Measurements from ENCODE around the gene AUTS2. TPM values are rescaled to one million over a fixed set of nuclear protein-coding genes. Genes with fewer than 3 reads are reported as not detected.

AUTS2 gene
- total and polyA plus RNA-seq, 4 donors, result 4.9 to 24.4 (median 7.0) TPM

- H3K4me1 ChIP-seq (ENCODE audit: control insufficient read depth in 4 of 4, insufficient read depth in 4 of 4, low read length in 3 of 4), result peaks cover 0 to 40% (median 16%) of the 10 kb centered on the region in 4 donors
- no peaks in the 10 kb centered on the region for H3K27me3 ChIP-seq (ENCODE audit: control insufficient read depth in 4 of 4, insufficient read depth in 4 of 4, low read length in 3 of 4)
- no peak overlapping the region for H3K27ac ChIP-seq (ENCODE audit: low read depth in 1 of 2, low read length in 2 of 2)
- 65% methylated on average over 5 of the region's 5 CpGs for WGBS
- H3K4me3 ChIP-seq (ENCODE audit: low read depth in 1 of 3, low read length in 3 of 3), result no peak overlapping the region
- H3K9me3 ChIP-seq (ENCODE audit: control insufficient read depth in 4 of 4, low read length in 3 of 4), result no peaks in the 10 kb centered on the region
- DNase-seq (ENCODE audit: low spot score), result no peak
- TF ChIP-seq HNF4G (IDR thresholded peaks at IDR 0.05) (no peak), ATF3 (IDR thresholded peaks at IDR 0.05) (no peak), SP1 (IDR thresholded peaks at IDR 0.05) (no peak), GABPA (IDR thresholded peaks at IDR 0.05 in 1 of 2, conservative IDR thresholded peaks at IDR 0.05 in 1 of 2) (no peak), MAX (IDR thresholded peaks at IDR 0.05) (no peak), CTCF (IDR thresholded peaks at IDR 0.05; ENCODE audit: low read depth, low read length, missing input control) (no peak), JUND (IDR thresholded peaks at IDR 0.05) (no peak), ZBTB33 (IDR thresholded peaks at IDR 0.05) (no peak), TAF1 (conservative IDR thresholded peaks at IDR 0.05) (no peak), REST (IDR thresholded peaks at IDR 0.05) (no peak), FOXA1 (IDR thresholded peaks at IDR 0.05) (no peak), NR2F2 (IDR thresholded peaks at IDR 0.05) (no peak)
- peaks cover 0 to 3% (median 0%) of the 10 kb centered on the region in 4 donors for H3K36me3 ChIP-seq (ENCODE audit: control insufficient read depth in 4 of 4, insufficient read depth in 3 of 4, low read depth in 1 of 4, low read length in 3 of 4)
- no peak overlapping the region for H3K9ac ChIP-seq (ENCODE audit: low read depth in 1 of 2, low read length in 2 of 2)
Measured at GRCh38 chr7:70615066-70615606, 1016.9 kb downstream of the AUTS2 start.

GRCh38 chr7:70616211-70616610, 1017.9 kb downstream of the AUTS2 start:
- no peak overlapping the region for H3K4me3 ChIP-seq (ENCODE audit: low read depth in 1 of 3, low read length in 3 of 3)
- H3K4me1 ChIP-seq (ENCODE audit: control insufficient read depth in 4 of 4, insufficient read depth in 4 of 4, low read length in 3 of 4), result peaks cover 3 to 47% (median 21%) of the 10 kb centered on the region in 4 donors
- TF ChIP-seq EGR1 (IDR thresholded peaks at IDR 0.05; ENCODE audit: low read depth in 2 of 2) (no peak), SP1 (IDR thresholded peaks at IDR 0.05) (no peak), ZBTB33 (IDR thresholded peaks at IDR 0.05) (no peak), NR2F2 (IDR thresholded peaks at IDR 0.05) (no peak), YY1 (IDR thresholded peaks at IDR 0.05) (no peak), MAX (IDR thresholded peaks at IDR 0.05) (no peak), HNF4A (conservative IDR thresholded peaks at IDR 0.05) (no peak)
- no peaks in the 10 kb centered on the region for H3K9me3 ChIP-seq (ENCODE audit: control insufficient read depth in 4 of 4, low read length in 3 of 4)
- 97% methylated on average over 5 of the region's 5 CpGs for WGBS
- H3K9ac ChIP-seq (ENCODE audit: low read depth in 1 of 2, low read length in 2 of 2), result no peak overlapping the region
- H3K27ac ChIP-seq (ENCODE audit: low read depth in 1 of 2, low read length in 2 of 2), result no peak overlapping the region
- no peak for DNase-seq (ENCODE audit: low spot score)
- H3K36me3 ChIP-seq (ENCODE audit: control insufficient read depth in 4 of 4, insufficient read depth in 3 of 4, low read depth in 1 of 4, low read length in 3 of 4), result no peaks in the 10 kb centered on the region
- no peaks in the 10 kb centered on the region for H3K27me3 ChIP-seq (ENCODE audit: control insufficient read depth in 4 of 4, insufficient read depth in 4 of 4, low read length in 3 of 4)
